Activated T-cell treated with anti-CD3 and anti-CD28 coated beads for 1 hour (primary cell): Measurements from ENCODE around the gene THOC2.
A peak's percentile ranks its signal among the peaks of the same experiment; 100 is the strongest.
"Not testable (repeated sequence)": the region's sequence is repeated elsewhere in the genome, so short reads cannot be mapped to it uniquely, and the experiment has no call there.

Experiments used
- DNase-seq: peaks from one replicate; pipeline ENCODE4 v3.0.0-alpha.2; 2020; ENCODE audit warnings: low read depth

The THOC2 gene

DNA sequence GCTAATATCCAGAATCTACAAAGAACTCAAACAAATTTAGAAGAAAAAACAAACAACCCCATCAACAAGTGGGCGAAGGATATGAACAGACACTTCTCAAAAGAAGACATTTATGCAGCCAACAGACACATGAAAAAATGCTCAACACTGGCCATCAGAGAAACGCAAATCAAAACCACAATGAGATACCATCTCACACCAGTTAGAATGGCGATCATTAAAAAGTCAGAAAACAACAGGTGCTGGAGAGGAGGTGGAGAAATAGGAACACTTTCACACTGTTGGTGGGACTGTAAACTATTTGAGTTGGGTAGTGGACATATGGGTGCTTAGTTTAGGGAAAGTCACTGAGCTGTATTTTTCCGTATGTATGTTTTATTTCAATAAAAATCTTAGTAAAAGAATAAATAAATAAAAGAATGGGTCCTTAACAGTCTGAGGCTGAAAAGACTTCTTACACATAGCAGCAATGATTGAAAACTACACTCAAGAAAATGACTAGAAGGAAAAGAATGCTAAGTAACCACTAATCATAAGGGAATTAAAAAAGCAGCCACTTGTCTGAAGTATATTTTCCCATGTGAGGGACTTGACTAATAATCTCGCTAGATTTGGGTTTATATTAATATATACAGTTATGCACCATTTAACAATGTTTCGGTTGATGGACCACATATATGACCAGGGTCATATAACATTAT lies 68.2 kb downstream of the THOC2 start:
- not testable (repeated sequence) for DNase-seq

DNA sequence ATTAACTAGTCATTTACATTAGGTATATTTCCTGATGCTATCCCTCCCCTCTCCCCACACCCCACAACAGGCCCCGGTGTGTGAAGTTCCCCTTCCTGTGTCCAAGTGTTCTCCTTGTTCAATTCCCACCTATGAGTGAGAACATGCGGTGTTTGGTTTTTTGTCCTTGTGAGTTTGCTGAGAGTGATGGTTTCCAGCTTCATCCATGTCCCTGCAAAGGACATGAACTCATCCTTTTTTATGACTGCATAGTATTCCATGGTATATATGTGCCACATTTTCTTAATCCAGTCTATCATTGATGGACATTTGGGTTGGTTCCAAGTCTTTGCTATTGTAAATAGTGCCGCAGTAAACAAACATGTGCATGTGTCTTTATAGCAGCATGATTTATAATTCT lies 69.1 kb downstream of the THOC2 start:
- not testable (repeated sequence) for DNase-seq

- not testable (repeated sequence) for DNase-seq
Observed at GRCh38 chrX:123656507-123656906, 76.3 kb downstream of the THOC2 start.

GRCh38 chrX:123648811-123649181 lies 84.1 kb downstream of the THOC2 start:
- DNase-seq = not testable (repeated sequence)

- DNase-seq = peak; percentile 0
Observed at GRCh38 chrX:123648028-123648810, 84.6 kb downstream of the THOC2 start.

DNA sequence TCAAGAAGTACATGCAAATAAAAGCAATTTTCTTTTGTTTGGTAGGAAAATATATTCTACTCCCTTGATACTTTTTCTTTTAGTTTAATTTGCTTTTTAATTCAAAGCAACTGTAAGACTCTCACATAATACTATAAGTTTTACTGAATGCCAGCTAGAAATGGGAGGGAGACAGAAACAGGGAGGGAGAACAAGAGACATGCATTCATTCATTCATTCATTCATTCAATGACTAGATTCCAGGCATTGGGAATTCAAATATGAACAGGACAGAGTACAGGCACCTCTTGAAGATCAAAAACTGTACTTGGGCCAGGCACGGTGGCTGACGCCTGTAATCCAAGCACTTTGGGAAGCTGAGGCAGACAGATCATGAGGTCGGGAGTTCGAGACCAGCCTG lies 85.6 kb downstream of the THOC2 start:
- DNase-seq = no peak

- DNase-seq = no peak
Observed at GRCh38 chrX:123629502-123629901, 103.3 kb downstream of the THOC2 start.

GRCh38 chrX:123626962-123627361 lies 105.9 kb downstream of the THOC2 start:
- no peak for DNase-seq

GRCh38 chrX:123625952-123626351 lies 106.9 kb downstream of the THOC2 start:
- no peak for DNase-seq

GRCh38 chrX:123625477-123625876 lies 107.4 kb downstream of the THOC2 start:
- DNase-seq = no peak

DNA sequence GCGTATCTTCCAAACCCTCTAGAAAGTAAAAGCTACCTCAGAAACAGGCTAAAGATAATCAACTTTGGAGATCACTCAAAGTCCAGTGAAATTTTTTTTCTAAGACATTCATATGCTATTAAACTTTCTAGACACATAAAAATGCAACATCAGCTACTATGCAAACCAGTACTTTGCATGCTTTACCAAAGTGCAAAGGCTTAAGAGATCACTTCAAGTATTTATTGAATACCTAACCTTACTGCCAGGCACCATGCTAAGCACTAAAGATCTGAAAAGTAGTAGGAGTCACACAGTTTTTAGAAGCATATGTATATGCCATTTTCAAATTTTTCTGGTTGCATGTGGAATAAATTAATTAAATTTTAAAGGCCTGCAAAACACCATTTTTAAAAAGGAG lies 115.8 kb downstream of the THOC2 start:
- no peak for DNase-seq

GRCh38 chrX:123610915-123611314 lies 121.9 kb downstream of the THOC2 start:
- no peak for DNase-seq

DNA sequence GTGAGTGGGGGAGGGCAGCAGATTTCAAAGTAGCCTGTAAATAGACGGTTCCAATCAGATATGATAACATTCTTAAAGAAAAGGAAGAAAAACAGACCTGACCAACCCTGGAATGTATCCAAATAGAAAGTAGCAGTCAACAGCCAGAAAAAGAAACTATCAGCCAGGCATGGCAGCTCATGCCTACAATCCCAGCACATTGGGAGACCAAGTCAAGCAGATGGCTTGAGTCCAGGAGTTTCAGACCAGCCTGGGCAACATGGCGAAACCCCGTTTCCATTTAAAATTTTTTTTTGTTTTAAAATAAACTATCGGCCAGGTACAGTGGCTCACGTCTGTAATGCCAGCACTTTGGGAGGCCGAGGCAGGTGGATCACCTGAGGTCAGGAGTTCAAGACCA lies 125.0 kb downstream of the THOC2 start:
- no peak for DNase-seq

DNA sequence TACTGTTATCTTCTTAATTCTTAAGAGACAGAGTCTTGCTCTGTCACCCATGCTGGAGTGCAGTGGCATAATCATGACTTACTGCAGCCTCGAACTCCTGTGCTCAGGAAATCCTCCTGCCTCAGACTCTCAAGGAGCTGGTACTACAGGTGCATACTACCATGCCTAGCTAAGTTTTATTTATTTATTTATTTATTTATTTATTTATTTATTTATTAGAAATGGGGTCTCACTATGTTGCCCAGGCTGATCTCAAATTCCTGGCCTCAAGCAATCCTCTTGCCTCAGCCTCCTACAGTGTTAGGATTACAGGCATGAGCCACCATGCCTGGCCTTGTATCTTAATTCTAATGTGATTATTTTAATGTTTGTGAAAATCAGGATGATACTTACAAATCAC lies 125.6 kb downstream of the THOC2 start:
- DNase-seq = no peak

DNA sequence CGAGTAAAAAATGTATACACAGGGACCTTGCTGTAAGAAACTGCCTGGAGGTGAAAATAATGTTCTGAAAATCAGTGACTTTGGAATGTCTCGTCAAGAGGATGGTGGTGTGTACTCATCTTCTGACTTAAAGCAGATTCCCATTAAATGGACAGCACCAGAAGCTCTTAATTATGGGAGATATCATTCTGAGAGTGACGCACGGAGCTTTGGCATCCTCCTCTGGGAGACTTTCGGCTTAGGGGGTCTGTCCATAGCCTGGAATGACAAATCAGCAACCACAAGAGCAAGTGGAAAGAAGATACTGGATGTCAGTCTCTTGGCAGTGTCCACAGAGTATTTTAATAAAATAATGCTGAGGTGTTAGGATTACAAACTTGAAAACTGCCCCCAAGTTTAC lies 129.4 kb downstream of the THOC2 start:
- no peak for DNase-seq

- no peak for DNase-seq
Observed at GRCh38 chrX:123601437-123601836, 131.4 kb downstream of the THOC2 start.

- no peak for DNase-seq
Observed at GRCh38 chrX:123600181-123600580, 132.7 kb downstream of the THOC2 start.

DNA sequence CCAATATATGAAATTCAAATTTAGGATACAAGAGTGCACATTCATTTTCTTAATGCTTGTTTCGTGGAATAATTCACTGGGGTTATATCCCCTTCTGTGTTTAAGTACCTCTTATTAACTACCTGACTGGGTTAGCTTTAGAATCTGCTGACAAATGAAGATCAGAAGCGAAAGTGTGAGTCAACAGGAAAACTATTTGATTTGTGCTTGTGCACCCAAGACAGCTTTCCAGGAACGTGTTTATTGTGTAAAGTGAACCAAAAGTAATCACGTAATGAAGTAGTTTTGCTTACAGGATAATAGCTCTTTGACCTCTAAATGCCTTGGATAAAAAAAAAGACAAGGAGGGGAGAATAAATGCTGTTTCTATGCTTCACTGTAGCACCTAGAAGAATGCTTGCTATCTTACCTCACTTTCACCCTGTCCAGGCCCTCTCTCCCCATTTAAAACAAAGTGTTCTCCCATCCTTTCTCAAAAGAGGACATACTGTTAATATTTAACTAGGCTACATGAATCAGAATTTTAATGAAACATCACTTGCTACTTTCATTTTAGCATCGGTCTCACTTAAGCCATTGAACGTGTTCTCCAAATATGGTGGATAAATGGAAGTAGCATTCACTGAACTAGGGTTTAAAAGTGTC lies 141.9 kb downstream of the THOC2 start:
- DNase-seq = no peak

GRCh38 chrX:123588723-123589122 lies 144.1 kb downstream of the THOC2 start:
- DNase-seq = no peak

- no peak for DNase-seq
Observed at GRCh38 chrX:123581586-123581985, 151.3 kb downstream of the THOC2 start.

DNA sequence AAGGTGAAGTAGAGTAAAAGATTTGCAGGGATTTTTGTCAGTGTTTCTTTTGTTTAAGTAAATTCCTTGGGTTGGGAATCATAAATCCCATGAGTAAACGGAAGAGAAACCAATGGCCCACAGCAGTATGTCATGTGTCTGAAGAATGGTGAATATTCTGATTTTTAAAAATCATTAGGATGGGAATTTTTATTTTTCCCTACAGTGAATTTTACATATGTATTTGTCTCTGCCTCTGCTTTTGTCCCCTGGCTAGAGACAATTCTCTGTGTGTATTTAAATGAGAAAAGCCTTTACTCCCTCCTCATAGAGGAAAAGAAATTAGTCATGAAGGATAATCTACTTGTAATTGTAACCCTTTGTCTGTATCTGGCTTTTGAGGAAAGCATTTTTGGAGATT lies 152.1 kb downstream of the THOC2 start:
- no peak for DNase-seq

- not testable (repeated sequence) for DNase-seq
Observed at GRCh38 chrX:123574027-123574426, 158.8 kb downstream of the THOC2 start.

DNA sequence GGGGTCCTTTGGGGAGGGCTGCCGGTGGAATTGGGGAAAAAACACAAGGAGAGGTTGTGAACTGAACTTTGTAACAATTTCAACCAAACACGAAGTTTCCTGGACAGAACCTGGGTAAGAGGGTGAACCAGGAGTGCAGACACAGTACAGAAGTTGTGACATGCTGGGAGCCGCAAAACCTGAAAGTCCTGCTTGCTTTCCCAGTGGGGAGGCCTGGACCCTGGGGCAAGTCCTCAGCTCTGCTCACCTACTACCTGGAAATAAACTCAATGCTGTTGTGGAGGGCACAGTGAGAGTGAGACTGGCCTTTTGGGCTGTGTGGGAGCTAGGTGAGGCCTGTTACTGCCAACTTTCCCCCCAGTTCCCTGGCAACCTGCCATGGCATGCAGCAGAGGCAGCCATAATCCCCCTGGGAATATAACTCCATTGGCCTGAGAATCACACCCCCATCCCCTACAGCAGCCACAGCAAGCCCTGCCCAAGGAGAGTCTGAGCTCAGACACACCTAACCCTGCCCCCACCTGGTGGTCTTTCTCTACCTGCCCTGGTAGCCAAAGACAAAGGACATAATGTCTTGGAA lies 162.8 kb downstream of the THOC2 start:
- no peak for DNase-seq
